ENCODE measurements around the gene PPP1CC.
"Not testable (repeated sequence)": the region's sequence is repeated elsewhere in the genome, so short reads cannot be mapped to it uniquely, and the experiment has no call there.

The PPP1CC gene

GRCh38 chr12:110742718-110743570 lies at the start of gene PPP1CC:
TSS of gene PPP1CC (minus strand) at chr12:110742891. CDS start at chr12:110742707, 184 bp downstream.
- DNase-seq = peak in 1 of 2 experiments; percentile 67

- no peak for DNase-seq
Measured at GRCh38 chr12:110791589-110791988, 48.9 kb upstream of the PPP1CC start.

DNA sequence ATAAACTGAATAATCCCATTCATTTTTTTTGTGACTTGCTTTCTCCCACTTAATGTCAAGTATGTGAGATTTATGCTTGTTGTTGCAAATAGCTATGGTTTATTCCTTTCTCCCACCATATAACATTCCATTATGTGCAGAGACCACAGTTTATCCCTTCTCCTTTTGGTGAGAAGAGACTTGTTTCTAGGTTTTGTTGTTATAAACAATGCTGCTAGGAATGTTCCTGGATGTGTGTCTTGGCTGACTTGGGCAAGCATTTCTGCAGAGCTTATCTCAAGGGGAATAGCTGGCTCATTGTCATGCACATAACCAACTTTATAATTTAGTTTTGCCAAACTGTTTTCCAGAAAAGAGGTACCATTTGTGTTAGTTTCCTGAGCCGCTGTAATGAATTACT lies 47.6 kb upstream of the PPP1CC start:
- DNase-seq = no peak

DNA sequence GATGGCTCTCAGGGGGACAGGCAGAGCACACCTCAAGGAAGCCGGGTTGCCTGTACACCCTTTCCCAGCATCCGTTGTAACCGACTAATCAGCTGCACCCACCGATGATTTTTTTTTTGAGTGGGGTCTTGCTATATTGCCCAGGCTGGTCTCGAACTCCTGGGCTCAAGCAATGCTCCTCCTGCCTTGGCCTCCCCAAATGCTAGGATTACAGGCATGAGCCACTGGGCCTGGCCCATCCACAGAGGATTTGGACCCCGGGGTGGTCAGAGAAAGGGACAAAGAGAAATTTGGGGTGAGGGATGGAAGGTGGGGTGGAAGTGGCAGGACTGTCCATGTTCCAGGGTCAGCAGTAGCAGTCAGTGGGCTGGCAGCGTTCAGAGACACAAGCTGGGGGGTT lies 43.3 kb upstream of the PPP1CC start:
- DNase-seq = no peak

GRCh38 chr12:110785240-110785639 lies 42.5 kb upstream of the PPP1CC start:
- DNase-seq = no peak

DNA sequence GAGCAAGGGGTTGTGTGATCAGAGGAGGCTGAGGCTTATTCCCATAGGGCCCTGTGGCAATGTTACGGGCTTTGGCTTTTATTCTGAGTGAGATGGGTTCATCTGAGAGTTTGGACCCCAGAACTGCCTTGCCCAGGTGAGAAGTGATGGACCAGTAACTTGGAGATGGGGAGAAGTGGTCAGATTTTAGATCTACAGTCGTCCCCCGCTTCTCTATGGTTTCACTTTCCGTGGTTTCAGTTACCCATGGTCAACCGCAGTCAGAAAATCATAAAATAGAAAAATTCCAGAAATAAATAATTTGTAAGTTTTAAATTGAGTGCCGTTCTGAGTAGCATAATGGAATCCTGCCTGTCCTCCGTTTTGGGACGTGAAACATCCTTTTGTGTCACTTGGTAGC lies 40.2 kb upstream of the PPP1CC start:
- DNase-seq = no peak

GRCh38 chr12:110782094-110782493 lies 39.4 kb upstream of the PPP1CC start:
- no peak for DNase-seq

GRCh38 chr12:110780448-110780847 lies 37.8 kb upstream of the PPP1CC start:
- no peak for DNase-seq

DNA sequence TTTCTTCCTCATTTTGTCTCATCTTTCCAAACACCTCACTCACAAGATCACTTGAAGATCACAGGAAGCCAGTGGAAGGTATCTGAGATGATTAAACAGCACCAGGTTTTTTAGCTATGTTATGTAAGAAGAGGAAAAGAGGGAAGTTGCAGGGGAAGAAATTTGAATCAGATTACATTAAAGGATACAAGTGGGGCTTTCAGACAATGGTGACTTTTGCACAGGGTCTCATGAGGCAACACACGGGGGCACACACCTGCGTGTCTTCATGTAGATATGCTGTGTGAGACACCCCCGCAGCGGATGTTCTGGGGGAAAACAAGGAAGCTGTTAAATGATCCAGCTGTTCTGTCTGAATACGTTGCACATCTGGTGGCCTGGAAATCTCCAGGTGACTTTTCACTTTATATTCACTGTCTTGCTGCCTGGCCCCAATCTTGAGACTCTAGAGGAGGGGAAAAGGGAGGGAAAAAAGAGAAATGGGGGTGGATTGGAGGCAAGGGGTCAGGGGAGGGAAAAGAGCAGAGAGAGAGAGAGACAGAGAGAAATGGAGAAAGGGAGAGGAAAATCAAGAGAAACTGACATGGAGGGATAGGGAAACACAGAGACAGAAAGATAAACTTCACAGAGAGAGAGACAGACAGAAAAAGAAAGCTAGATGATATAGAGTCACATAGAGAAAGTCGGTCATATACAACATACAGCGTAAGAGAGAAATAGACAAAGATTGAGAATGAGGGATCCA lies 36.3 kb upstream of the PPP1CC start:
- DNase-seq = no peak

- no peak for DNase-seq
Measured at GRCh38 chr12:110776410-110776809, 33.7 kb upstream of the PPP1CC start.

DNA sequence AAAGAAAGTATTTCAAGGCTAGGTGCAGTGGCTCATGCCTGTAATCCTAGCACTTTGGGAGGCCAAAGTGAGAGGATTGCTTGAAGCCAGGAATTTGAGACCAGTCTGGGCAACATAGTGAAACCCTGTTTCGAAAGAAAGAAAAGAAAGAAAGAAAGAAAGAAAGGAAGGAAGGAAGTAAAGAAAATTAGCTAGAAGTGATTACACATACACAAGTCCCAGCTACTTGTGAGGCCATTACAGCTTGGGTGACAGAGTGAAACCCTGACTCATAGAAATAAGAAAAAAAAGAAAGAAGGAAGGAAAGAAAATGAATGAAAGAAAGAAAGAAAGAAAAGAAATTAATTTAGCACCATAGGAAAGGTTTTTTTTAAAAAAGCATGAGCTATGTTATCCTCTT lies 33.3 kb upstream of the PPP1CC start:
- no peak for DNase-seq

GRCh38 chr12:110774824-110775223 lies 32.1 kb upstream of the PPP1CC start:
- no peak for DNase-seq

GRCh38 chr12:110768960-110769359 lies 26.3 kb upstream of the PPP1CC start:
- no peak for DNase-seq

DNA sequence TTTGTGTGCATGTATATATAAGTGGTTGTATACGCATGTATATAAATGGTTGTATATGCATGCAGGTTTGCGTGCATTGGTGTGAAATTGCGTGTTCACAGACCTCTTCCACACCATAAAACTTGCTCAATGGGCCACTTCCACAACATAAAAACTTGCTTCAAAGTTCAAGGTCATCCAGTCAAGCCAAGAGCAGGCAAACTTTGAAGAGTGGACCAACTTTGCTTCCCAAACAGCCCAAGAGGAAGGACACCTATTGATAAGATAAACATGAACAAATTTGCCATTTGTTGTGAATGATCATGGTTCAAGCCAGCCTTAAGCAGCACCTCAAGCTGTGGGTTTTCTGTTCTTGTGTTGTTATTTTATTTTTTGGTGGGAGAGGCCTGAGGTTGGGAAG lies 25.2 kb upstream of the PPP1CC start:
- DNase-seq = no peak

DNA sequence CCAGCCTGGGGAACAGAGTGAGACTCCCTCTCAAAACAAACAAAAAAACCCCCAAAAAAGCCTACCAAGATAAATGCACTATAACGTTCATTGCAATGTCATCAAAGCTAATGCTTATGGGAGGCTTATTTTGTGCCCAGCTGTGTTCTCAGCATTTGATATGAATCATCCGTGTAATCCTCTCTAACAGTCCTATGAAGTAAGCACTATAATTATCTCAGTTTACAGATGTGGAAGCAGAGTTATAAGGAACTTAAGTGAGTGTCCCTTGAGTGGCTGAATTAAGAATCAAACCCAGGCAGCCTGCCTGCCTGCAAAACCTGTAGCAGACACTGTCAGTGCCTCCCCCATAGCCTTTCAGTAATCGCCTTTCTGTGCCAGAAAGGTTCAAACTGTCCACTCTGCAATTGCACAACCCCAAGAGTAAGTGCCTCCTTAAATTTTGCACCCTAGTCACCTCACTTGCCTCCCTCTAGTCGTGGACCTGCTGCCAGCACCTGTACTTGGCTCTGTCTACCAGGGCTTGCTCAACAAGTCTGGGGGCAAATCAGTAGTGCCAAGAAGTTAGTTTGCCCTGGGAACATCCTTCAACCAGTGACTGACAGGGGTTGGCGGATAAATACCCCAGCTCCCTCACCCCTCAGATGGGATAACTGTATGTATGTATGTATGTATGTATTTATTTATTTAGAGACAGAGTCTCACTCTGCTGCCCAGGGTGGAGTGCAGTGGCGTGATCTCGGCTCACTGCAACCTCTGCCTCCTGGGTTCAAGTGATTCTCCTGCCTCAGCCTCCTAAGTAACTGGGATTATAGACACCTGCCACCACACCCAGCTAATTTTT lies 23.8 kb upstream of the PPP1CC start:
- DNase-seq = no peak

GRCh38 chr12:110765572-110765971 lies 22.9 kb upstream of the PPP1CC start:
- not testable (repeated sequence) for DNase-seq

- no peak for DNase-seq
Measured at GRCh38 chr12:110765111-110765510, 22.4 kb upstream of the PPP1CC start.

DNA sequence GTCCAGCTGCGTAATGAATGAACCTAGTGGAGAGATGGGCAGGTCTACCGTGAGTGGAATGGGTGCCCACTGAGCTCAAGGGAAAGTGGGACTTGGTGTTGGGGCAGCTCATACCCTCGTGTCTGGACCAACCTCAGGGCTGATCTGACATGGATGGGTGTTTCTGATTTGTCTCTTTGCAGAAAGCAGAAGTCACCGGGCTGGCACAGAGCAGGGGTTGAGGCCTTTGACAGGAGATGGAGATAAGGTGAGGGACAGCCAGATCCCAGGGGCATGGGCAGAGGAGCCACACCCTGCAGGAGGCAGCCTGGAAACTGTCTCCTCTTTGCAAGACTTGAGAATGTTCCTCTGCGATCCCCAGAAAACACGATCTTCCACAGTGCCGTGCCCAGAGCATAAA lies 20.9 kb upstream of the PPP1CC start:
- DNase-seq = no peak

DNA sequence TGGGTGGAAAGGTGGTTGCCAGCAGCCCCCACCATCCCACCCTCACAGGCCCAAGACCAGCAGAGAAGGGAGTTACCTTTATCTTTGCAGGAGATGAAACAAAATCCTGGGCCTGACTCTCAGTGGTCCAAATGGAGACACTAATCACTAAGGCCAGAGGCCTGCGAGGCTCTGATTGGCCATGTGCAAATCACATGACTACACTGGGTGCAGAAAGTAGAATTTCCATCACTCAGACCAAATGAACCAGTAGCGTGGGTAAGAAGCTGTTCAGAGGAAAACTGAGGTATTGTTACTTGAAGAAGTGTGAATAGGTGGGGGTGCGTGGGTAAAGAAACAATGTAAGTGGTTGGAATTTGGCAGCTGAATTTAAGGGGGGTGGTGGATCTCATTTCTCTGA lies 20.2 kb upstream of the PPP1CC start:
- no peak for DNase-seq

DNA sequence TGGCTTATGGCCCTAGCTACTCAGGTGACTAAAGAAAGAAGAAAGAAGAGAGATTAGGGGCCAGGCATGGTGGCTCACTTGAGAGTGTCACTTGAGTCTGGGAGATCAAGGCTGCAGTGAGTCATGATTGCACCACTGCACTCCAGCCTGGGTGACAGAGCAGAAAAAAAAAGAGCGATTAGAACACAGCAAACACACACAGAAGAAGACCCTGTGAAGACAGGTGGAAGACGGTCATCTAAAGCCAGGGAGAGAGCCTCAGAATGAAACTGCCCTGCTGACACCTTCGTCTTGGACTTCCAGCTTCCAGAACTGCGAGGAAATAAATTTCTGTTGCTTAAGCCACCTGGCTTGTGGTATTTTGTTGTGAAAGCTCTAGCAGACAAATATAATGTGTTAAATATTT lies 17.5 kb upstream of the PPP1CC start:
- no peak for DNase-seq

- no peak for DNase-seq
Measured at GRCh38 chr12:110758922-110759321, 16.2 kb upstream of the PPP1CC start.

DNA sequence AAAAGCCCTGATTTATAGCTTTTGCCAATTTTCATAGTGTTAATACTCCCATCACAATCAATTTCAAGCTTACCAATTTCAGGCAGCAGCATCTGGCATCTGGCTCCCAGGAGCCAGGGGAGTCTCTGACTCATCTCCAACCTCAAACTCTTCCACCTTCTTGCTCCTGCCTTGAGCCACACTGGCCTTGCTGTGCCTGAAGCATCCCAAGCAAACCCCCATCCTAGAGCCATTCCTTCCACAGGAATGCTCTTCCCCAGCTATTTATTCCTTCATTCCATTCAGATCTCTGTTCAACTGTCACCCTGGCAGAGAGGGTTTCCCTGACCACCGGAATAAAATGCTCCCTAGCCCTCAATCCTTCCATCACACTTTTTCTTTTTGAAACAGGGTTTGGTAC lies 13.9 kb upstream of the PPP1CC start:
- DNase-seq = no peak

DNA sequence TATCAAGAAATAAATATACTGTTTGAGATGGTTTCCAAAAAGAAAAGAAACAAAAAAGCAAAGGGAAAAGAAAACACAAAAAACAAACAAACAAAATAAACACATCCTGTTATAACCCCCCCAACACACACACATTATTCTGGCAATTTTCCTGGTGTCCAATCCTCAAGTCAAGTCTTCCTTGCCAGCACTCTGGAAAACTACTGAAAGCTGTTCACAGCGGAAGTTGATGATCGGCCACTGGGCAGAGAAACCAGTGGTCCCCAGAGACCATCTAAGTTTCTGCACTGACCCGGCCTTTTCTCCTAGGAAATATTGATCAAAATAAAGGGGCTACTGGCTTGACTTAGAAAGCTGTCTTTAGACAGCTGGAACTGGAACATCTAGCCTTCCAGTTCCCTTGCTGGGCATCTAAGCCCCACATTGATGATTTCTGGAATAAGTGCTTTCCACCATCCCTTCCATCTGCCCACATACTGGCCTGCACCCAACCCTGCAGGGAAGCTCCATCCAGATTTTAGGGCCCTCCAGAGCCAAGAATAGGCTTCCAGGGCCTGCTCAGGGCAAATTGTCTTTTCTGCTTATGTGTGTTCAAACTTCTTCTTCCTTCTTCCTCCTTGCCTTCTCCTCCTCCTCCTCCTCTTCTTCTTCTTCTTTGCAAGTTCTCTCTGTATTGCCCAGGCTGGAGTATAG lies 11.6 kb upstream of the PPP1CC start:
- DNase-seq = no peak

Measured in cerebellar nuclear complex (tissue), 1 donor.